HG02973 (cell line): Measurements from ENCODE around the gene TNFAIP6.
"Not testable (repeated sequence)": the region's sequence is repeated elsewhere in the genome, so short reads cannot be mapped to it uniquely, and the experiment has no call there.

Source experiments
- ATAC-seq: cut with Tn5 transposase; IDR thresholded peaks from one replicate; pipeline ENCODE4 v1.9.1; 2021; ENCODE audit warnings: moderate library complexity; ENCODE audit not compliant: unreplicated experiment

The TNFAIP6 gene, protein sequence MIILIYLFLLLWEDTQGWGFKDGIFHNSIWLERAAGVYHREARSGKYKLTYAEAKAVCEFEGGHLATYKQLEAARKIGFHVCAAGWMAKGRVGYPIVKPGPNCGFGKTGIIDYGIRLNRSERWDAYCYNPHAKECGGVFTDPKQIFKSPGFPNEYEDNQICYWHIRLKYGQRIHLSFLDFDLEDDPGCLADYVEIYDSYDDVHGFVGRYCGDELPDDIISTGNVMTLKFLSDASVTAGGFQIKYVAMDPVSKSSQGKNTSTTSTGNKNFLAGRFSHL

DNA sequence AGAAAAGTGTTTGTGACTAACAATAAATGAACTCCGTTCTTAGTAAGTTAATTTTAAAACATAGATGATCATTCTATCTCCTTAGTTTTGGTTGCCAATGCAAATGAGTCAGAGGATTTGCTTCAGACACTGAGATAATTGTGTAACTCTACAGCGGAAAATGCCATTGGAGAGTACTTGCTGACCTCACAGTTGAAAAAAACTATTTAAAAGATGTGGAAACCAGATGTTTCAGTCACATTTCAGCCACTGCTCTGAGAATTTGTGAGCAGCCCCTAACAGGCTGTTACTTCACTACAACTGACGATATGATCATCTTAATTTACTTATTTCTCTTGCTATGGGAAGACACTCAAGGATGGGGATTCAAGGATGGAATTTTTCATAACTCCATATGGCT, at the start of gene TNFAIP6:
TNFAIP6 (plus strand) TSS at position 234 of the 400 bp plus-strand sequence; CDS start at position 309, 75 bp downstream.
- no peak for ATAC-seq

DNA sequence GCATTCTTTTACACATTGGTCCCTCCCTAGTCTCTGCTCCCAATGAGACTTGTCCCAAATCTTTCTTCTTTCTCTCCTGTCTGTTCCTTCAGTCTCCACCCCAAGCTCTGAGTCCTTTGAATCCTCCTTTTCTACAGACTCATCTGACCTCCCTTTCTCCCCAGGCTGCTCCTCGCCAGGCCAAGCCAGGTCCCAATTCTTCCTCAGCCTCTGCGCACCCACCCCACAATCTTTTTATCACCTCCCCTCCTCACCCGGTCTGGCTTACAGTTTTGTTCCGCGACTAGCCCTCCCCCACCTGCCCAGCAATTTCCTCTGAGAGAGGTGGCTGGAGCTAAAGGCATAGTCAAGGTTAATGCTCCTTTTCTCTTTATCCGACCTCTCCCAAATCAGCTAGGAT, 47.1 kb upstream of the TNFAIP6 start:
- not testable (repeated sequence) for ATAC-seq

DNA sequence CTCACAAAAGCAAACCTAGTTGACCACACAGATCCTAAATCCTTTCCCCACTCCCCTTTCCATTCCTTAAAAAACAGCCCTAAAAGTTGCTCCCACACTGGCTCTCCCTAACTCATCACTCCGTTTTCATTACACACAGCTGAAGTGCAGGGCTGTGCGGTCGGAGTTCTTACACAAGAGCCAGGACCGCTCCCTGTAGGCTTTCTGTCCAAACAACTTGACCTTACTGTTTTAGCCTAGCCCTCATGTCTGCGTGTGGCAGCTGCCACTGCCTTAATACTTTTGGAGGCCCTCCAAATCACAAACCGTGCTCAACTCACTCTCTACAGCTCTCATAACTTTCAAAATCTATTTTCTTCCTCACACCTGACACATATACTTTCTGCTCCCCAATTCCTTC, 45.0 kb upstream of the TNFAIP6 start:
- not testable (repeated sequence) for ATAC-seq

DNA sequence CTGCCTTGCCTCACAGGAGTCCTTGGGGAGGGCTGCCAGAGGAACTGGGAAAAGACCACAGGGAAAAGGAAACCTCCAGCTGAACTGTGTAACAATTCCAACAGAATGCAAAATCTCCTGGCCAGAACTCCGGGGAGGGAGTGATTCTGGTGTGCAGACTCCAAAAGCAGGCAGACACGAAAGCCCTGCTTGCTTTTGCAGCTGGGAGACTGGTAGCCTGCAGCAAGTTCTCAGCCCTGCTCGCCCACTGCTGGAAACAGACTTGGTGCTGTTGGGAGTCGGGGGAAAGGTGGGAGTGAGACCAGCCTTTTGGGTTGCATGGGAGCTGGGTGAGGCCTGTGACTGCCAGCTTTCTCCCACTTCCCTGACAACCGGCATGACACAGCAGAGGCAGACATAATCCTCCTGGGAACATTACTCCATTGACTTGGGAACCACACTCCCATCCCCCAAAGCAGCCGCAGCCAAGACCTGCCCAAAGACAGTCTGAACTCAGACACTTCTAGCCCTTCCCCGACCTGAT, 42.0 kb upstream of the TNFAIP6 start:
- no peak for ATAC-seq

DNA sequence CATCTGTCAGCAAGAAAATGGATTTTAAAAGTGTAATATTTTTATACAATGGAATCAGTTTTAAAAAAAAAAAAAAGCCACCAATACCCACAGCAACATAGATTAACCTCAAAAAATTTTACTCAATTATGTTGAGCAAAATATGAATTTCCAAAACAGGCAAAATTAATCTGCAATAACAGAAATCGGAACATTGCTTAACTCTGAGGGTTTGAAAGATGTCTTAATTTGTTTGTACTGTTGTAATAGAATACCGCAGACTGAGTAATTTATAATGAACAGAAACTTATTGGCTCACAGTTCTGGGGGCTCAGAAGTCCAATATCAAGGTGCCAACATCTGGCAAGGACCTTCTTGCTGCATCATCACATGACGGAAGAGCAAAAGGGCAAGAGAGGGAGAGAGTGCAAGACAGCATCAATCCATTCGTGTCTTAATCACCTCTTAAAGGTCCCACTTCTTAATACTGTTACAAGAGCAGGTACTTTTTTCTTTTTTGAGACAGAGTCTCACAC, 31.8 kb upstream of the TNFAIP6 start:
- ATAC-seq, result no peak

DNA sequence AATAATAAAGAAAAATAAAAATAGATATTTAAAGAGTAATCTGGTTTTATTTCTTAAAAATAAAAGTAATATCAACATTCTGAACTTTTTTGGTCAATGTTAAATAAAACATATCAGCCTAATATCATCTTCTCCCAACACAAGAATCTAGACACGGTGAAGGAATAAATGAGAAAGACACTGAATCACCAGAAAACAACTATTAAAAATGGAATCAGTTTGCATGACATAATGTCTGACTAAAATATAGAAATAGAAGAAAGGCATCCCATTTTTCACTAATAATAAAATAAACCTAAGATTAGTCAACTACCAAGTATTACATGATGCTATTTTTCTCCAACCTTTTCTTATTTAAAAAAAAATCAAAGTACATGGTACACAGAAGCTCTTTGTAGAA, 30.8 kb upstream of the TNFAIP6 start:
- no peak for ATAC-seq

DNA sequence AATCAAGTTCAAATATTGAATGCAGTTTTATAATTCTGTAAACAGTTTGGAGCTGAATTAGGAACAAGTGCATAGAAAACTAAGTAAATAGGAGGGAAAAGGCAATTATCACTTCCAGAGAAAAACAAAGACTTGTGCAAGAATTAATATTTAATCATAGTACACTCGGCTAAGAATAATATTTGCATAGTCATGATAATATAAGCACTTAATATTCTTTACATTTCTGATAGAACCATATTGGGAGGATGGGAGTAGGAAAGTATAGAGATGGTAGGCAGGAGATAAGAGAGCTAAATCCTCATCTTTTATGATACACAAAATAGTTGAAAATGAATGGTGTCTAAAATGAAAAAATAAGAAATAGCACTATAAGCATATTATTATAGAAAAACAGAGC, 27.4 kb upstream of the TNFAIP6 start:
- no peak for ATAC-seq

DNA sequence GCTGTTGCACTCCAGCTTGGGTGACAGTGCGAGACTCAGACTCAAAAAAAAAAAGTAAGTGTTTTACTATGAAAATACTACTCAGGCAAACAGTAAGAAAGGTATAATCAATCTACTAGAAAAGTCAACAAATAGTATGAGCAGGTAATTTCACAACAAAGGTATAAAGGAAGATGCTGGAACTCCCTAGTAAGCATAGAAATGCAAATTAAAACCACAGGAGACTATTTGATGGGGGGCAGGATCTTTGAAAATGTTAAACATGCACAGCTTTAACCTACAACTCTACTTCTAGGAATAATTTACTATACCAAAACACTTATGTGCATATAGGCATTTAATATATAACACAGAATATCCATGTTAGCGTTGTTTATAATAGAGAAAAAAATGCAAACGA, 24.3 kb upstream of the TNFAIP6 start:
- ATAC-seq, result no peak

DNA sequence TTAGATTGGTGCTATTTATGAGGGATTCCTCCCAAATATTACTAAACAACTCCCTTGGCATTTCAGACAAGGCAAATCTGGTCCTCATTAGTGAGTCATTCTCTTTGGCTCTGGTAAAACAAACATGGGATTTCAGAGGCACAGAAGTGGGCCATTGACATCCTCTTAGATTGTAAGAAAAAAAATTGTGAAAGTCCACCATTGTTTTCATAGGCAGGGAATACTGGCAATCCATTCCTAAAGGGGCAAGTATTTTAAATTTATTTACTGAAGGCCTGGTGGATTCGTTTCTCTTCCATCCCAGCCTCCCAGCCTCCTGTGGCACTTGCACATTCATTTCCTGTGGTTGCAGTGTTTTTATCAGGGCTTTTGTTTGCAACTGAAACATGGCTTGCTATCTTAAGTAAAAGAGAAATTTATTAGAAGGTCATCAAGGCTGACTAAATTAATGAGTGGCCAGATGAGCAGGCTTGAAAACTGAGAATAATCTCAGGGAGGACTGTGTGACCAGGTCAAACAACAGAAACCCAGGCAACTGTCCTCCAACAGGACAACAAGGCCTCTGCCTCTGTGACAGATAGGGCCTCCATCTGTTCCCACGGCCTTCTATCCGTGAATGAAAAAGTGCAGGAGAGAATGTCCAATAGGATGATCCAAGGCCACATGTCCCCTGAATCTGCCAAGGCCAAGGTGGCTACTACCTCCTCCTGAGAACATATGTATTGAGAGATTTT, 23.1 kb upstream of the TNFAIP6 start:
- no peak for ATAC-seq

DNA sequence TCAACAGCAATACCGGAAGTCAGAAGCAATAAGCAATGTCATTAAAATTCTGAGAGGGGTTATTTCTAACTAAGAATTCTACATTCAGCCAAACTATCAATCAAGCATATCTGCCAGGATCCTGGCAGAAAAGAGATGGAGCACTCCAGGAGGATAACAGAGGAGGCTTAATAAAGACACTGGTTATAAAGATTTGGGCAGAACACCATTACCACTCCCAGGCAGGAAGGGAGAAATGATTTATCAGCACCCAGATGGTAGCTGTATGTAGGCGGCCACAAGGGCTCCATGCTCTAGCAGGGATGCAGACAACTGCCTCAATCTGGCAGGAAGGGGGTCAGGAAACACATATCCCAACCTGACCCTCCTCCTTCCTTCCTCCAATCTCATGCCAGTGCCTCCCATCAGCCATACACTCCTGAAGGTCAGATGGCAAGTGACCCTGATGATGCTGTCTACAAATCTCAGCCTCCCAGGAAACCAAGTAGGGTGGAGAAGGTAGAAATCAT, 20.5 kb upstream of the TNFAIP6 start:
- ATAC-seq, result no peak

DNA sequence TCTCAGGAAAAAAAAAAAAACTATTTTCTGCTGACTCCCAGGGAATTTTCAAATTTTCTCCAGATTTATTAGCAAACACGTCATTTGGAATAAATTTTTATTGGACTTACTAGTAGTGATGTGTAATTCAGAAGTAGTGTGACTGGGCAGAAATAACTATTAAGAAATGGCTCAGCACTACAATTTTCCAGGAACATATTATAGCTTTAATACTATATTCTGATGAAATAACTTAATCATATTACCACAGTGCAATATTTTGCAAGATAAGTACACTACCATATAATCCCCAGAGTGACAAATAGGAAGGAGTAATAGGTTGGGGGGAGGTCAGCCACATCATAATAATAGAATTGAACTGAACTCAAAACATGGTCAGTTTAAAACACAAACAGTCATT, 19.7 kb upstream of the TNFAIP6 start:
- no peak for ATAC-seq

DNA sequence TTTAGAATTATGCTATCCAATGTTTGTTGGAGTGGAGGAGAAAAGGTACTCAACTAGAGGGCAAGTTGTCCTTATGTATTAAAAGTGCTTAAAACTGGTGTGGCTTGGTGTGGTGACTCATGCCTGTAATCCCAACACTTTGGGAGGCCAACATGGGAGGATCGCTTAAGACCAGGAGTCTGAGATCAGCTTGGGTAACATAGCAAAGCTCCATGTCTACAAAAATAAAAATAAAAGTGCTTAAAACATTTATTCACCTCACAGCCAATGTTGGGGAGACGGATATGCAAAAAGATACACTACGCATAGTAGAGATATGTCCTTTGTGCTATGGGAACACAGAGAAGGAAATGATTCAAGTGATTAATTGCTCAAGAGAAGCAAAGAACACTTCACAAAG, 19.3 kb upstream of the TNFAIP6 start:
- ATAC-seq, result no peak

DNA sequence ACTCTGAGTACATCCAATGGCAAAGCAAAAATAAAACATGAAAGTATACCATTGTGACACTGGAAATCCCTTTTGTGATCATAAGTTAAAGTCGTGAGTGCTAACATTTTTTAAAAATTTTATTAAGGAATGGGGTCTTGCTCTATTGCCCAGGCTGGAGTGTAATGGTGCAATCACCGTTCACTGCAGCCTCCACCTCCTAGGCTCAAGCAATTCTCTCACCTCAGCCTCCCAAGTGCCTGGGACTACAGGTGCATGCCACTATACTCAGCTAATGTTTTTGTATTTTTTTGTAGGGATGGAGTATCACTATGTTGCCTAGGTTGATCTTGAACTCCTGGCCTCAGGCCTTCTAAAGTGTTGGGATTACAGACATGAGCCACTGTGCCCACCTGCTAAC, 14.3 kb upstream of the TNFAIP6 start:
- ATAC-seq, result no peak

DNA sequence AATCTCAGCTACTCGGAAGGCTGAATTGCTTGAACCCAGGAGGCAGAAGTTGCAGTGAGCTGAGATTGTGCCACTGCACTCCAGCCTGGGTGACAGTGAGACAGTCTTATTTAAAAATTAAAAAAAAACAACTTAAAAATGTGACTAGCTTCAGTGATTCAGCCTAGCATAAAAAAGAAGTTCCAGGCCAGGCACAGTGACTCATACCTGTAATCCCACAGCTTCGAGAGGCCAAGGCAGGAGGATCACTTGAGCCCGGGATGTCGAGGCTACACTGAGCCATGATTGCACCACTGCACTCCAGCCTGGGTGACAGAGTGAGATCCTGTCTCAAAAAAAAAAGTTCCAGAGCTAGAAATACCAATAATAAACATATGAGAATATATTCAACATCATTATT, 13.2 kb upstream of the TNFAIP6 start:
- not testable (repeated sequence) for ATAC-seq

DNA sequence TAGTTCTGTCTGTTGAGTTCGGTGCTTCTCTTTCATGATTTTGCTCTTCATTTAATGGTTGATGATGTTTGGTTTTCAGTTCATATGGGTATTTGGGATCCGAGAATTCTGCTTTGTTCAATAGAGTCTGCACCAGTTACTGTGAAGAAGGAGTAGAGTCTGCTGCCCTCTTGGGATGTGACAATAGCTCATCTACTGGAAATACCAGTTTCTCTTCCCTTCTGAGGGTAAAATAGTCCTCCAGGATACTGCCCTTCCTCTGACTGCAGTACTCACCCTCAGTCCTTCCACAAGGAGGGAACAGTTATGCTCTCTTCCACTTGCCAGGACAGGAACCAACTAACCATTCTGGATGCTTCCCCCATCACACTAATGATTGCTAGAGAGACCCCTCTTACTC, 12.5 kb upstream of the TNFAIP6 start:
- no peak for ATAC-seq

DNA sequence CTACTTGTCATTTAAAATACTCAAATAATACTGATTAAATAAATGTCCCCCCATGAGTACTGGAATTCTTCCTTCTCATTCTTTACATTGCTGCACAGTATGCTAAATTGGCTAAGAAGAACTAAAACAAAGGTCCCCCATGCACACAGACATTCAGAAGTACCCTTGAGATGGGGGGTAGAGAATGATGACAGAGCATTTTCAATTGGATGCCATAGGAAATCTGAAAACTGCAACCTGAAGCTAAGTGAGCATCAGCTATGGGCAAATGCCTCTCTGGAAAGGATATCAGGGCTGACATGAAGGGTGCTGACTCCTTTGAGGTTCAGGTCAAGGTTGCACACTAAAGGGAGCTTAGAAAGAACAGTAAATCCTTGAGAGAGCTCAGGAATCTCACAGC, 10.1 kb upstream of the TNFAIP6 start:
- no peak for ATAC-seq

DNA sequence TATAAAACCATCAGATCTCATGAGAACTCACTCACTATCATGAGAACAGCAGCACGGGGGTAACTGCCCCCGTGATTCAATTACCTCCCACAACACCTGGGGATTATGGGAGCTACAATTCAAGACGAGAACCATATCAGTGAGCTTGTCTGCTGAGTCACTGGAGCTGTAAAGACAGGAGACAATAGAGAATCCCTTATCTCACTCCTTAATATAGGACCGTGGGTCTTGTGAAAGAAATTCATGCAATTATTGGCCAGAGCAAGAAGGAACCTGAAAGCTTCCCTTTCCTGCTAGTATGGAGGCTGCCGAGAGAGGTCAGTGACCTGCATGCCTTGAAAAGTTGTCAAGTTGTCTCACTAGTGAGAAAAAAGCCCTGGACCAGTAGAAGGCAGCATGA, 9.5 kb upstream of the TNFAIP6 start:
- no peak for ATAC-seq

DNA sequence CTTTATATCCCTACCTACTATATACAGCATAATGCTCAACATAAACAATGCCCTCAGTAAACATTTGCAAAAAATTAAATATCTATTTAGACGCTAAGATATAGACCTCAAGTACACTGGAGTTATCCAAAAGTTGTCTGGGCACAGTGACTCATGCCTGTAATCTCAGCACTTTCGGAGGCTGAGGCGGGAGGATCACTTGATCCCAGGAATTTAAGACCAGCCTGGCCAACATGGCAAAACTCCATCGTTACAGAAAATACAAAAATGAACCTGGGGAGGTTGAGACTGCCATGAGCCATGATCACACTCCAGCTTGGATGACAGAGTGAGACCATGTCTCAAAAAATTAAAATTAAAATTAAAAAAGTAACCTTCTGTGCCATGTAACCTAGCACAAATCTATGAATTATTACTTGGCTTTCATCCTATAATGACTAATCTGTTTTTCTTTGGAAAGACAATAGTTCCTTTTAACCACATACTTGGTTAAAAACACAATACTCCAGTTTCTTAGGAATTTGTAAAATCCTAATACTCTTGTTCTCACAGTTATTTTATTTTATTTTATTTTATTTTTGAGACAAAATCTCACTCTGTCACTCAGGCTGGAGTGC, 6.7 kb upstream of the TNFAIP6 start:
- no peak for ATAC-seq

DNA sequence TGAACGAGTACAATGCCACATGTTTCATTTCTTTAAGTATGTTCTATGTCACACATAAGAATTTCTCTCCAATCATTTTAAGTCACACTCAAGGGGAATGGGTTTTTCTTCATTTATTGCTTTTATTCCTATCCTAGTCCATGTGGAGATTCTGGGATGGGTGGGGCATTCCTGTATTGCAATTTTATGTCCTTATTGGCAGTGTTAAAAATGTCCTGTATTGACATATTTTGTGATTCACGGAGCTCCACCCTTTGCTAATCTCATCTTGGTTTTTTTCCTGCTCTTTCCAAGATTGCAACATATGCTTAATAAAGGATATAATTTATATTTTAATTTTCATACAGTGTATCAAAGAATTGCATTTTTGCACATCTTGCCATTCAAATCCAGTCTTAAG, 3.4 kb upstream of the TNFAIP6 start:
- no peak for ATAC-seq

DNA sequence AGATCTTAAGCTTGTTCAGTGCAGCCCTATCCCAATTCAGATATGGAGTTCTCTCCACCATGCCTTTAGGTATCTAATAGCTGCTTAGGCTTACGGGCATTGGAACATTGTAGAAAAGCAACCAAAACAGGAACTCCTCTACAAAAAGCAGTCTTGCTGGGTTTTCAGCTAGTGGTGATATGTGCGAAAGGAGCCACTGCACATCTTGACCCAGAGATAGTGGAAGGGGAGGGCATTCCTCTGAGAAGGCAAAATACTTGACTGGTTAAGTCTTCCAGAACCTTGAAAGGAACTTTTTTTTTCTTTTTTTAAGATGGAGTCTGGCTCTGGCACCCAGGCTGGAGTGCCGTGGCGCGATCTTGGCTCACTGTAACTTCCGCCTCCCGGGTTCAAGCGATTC, 2.6 kb upstream of the TNFAIP6 start:
- ATAC-seq, result no peak

DNA sequence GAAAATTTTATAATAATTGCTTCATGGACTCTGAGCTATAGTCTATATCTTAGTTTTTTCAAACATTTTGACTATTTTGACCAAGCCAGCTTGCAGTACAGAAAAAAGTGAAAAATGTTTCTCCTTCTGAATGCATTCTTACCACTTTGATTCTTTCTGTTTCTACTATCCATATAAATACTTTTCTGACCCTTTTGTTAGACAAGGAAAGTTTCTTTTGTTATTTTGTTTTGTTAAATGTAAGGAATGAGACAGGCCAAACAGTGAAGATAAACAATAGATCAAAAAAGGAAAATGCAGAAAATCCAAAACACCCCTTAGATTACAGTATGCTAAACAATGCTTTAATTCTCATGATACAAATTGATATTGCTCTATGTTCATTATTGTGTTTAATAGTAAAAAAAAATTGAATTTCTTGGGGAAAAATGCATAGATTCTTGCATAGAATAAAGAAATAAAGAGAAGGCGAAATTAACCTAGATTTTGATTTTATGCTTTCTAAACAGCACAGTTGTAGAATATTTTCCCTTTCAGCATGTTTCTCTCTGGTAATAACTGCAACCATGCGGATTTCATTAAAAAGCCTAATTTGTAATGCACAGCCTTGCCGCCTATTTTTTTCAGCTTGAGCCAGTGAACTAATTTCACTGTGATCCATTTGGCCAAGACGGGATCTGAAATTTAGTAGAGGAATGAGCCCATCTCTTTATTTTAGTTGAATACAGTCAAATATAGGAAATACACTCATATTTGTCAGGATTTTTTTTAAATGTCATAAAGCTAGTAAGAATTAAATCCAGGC, 976 bp downstream of the TNFAIP6 start:
- ATAC-seq, result no peak
